Nucleus accumbens (tissue), 56 donors: ENCODE measurements around the gene CFAP410.
A peak's percentile ranks its signal among the peaks of the same experiment; 100 is the strongest.
"Not testable (repeated sequence)": the region's sequence is repeated elsewhere in the genome, so short reads cannot be mapped to it uniquely, and the experiment has no call there.

Experiments
- DNase-seq, 56 donors: peaks; one replicate each; lab custom pipeline; 2025; lab: John Stamatoyannopoulos, UW

Gene CFAP410

DNA sequence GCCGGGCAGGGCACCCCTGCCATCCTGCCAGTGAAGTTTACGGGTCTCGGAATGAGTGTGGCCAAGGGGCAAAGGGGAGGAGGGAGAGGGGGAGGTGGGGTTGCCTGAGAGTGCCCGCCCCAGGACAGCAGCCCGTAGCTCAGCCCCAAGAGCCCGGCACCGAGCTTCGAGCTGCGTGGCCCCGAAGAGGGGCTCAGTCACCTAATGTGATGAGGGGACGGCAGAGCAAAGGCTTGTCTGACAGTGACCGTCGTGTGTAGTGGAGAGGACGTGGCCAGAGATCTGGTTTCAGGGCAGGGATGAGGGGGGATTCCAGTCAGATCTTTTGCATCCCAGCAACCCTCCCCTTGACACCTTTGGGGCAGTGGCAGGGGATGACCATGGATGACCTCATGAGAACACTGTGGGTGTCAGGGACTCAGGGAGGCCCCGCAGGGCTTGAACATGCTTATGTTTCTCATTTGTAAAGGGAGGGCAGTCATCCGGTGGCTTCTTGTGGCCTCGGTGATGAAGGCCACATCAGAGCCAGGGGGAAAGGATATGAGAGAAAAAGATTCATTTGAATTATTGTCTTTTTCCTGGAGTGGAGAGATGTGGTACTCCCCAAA is 13.2 kb upstream of the CFAP410 start:
- DNase-seq, result no peak

DNA sequence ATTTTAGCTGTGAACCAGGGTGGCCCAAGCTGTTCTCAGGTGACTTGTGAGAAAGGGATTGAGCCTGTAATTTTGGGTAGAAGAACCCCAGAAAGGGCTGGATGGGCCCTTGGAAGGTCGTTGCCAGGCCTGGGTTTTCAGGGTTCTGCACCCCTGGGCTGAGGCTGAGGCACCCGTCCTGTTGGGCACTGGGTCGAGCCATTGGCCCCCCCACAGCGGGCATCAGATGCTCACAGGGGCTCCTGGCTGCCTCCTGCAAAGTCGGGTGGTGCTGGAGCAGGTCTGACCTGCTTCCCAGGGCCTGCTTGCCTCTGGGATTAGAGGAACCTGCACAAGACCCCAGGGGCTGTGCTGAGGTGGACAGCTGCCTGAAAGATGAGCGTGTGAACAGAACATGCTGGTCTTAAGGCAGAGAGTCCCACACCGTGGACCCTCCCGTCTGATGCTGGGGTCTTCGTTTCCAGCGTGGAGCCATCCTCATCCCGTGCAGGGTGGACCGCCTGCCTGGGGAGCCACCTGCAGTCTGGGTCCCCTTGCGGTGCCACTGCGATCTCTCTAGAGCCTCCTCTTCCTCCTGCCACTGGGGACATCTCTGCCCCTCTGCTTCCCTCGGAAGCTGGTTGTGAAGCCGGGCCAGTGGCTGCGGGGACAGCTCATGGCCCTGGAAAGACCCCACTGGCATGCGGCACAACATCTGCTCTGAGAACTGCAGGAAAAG is 12.5 kb upstream of the CFAP410 start:
- DNase-seq, result no peak

DNA sequence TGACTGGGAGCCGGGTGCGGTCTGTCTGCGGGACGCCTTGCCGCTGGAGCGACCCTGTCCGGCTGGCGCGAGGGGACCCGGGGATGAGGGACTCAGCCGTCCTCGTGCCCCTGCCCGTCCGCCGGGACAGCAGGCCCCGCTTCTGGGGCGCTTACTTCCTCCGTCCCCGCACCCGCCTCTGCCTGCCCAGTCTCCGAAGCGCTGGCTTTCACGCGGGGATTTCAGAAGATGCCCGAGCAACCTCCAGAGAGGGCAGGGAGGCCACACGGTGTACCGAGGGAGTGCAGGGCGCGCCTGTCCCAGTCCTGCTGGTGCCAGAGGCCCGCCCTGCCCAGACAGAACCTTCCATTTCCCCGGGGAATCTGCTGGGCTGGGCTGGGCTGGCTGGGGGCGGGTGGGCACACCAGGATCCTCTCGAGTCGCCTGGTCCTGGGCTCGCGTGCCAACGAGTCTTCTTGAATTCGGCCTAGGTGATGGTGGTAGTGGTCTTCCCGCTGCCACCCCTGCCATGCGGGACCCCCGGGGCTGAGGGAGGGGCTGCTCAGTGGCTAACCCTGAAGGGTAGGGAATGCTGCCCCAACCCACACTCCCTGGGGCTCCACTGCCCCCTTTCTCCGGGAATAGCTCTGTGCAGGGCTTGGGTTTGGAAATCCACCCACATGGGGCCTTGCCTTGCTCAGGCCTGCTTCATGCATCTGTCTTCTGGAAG is 11.7 kb upstream of the CFAP410 start:
- DNase-seq, result no peak

DNA sequence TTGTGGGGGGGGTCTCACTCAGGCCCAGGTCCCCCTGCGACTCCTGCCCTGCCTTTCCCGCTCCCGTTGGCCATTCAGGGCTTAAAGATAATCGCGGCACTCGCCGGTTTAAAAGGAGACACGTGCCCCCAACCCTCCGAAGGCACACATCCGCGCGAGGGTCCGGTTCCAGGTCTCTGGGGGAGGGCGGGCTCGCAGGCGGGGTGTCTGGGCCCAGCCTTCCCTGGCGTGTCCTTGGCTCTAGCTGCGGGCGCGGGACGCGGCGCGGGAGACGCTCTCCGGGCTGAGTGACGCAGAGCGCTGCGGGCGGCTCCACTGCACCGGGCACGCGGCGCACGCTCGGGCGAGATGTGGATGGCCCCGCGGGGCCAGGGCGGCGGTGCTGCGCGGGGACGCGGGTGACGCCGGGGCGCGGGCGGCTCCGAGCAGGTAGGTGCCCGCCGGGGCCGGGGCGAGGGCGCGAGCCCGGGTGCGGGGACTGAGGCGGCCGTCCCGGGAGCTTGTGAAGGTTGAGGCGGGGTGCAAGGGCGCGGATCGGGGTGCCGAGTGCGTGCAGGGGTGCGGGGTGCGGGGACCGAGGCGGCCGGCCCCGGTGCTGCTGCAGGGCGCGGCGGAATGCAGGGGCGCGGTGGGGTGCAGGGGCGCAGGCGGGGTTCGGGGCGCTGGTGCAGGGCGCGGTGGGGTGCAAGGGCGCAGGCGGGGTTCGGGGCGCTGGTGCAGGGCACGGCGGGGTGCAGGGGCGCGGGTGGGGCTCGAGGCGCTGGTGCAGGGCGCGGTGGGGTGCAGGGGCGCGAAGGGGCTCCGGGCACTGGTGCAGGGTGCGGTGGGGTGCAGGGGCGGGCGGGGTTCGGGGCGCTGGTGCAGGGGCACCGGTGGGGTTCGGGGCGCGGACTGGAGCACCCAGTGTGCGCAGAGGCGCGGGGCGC is 10.9 kb upstream of the CFAP410 start:
- DNase-seq, result peak in 6 of 56 donors; percentile 9 to 62 (median 28)

DNA sequence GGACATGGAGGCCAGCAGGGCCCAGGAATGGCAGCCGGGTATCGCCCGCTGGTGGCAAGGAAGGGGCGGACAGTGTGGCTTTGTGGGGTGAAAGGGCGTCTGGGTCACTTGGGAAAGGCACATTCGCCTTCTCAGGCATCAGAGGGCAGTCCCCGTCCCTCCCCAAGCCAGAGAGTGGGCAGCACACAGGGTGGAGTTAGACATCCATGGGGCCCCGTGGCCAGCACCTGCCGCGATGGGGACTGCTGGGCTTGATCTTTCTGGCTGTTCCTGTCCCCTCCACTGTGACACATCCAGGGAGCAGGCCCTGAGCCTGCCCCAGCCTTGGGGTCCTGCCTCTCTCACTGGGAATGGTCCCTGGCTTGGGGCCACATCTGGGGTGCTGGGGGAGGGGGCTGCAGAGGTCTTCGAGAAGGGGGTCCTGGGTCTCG is 10.2 kb upstream of the CFAP410 start:
- no peak for DNase-seq

DNA sequence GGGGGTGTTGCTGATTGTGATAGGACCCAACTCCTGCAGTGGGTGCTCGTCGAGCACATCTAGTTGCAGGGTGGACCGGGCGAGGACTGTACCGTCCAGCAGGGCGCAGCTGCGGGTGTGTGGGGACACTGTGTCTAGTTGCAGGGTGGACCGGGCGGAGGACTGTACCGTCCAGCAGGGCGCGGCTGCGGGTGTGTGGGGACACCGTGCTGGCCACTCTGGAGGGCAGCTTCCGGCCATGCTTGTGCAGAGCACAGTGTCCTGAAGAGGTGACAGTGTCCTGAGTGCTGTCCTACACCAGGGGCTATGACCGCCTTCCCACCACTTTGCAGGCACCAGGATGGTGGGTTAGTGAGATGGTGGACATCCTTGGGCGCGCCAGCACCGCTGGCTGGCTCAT is 9.7 kb upstream of the CFAP410 start:
- DNase-seq, result no peak

DNA sequence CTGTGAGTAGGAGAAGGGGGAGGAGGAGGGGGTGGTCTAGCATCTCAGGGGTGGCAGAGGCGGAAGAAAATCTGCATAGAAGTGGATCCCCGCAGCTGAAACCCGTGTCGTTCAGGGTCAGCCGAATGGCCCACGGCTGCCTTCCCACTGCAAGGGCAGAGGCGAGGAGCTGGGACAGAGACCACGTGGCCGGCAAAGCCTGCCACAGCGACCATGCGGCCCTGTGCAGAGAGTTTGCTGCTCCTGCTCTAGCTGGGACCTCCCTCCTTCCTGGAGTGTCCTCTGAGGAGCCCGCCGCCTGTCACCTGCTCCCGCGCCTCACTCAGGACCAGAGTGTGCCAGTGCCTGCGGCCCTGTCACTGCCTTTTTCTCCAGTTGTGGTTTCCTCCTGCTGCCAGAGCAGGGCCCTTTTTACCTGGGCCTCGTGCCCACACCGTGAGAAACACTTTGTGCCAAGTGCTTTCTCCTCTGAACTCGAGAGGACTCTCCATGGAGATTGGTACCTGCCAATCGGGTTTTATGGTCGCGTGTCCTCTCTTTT is 8.8 kb upstream of the CFAP410 start:
- DNase-seq, result no peak

DNA sequence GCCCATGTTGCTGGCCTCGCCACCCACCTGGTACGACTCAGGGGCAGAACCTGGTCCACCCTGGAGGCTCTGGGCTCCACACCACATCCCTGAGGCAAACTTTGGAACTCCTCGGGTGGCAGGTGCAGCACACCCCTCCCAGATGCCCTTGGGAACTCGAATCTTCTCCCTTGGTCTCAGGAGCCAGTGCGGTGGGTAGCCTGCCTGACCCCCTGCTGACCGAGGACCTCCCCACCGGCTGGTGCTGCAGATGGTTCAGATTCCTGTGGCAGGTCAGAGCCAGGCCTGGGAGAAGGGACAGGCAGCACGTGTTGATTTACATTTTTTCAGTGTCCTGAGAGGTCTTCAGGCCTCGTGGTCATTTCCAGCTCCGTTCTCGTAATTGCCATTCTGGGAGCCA is 6.3 kb upstream of the CFAP410 start:
- no peak for DNase-seq

DNA sequence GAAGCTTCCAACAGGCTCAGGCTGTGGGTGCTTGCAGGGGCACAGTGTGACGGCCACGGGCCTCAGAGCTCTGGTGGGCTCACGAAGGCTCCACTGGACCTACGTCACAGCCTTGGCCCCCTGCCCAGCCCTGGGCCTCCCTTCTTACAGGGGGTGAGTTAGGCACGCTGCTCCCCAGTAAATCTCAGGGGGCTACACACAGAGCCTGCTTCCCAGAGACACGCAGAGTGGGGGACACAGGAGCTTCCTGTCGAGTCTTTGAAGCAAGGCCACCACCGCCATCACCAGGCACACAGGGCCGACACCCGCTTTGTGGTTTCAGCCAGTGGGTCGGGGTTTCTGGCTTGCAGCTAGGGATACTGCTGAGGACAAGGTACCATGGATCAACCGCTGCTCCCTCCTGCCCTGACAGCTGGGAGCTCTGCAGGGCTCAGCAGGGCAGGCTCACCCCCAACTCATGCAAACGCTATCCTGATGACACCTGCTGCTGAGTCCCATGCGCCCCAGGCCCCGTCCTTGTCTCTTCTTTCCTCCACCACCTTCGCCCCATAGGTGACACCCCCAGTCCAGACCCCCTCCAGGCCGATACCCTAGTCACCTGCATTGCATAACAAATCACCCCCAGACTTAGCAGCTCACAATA is 5.5 kb upstream of the CFAP410 start:
- DNase-seq, result no peak

DNA sequence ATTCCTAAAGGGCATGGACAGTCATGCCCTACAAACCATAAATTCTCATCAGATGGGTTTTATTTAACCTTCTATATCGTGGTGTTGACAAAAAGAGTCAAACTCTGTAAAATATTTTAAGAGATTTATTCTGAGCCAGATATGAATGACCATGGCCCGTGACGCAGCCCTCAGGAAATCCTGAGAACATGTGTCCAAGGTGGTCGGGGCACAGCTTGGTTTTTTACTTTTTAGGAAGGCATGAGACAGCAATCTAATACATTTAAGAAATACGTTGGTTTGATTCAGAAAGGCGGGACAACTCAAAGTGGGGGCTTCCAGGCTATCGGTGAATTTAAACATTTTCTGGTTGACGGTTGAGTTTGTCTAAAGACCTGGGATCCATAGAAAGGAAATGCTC is 3.8 kb upstream of the CFAP410 start:
- not testable (repeated sequence) for DNase-seq

DNA sequence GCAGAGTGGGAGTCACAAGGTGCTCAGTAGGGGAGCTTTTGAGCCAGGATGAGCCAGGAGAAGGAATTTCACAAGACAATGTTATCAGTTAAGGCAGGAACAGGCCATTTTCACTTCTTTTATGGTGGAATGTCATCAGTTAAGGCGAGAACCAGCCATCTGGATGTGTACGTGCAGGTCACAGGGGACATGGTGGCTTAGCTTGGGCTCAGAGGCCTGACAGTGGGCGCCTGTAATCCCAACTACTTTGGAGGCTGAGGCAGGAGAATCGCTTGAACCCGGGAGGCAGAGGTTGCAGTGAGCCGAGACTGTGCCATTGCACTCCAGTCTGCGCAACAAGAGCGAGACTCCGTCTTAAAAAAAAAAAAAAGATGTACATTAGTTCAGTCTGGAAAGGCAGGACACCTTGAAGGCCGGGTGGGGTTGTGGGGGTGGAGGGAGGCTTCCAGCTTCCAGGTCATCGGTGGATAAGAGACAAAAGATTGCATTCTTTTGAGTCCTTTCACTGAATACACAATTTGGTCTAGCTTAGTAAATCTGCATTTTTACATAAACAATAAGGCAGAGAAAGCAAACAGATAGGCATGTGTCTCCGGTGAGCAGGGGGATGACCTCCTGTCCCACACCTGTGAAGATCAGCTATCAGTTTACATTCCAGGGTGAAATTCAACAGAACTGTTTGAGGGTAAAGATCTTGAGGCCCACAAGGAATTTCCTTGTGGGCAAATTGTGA is 2.7 kb upstream of the CFAP410 start:
- not testable (repeated sequence) for DNase-seq

DNA sequence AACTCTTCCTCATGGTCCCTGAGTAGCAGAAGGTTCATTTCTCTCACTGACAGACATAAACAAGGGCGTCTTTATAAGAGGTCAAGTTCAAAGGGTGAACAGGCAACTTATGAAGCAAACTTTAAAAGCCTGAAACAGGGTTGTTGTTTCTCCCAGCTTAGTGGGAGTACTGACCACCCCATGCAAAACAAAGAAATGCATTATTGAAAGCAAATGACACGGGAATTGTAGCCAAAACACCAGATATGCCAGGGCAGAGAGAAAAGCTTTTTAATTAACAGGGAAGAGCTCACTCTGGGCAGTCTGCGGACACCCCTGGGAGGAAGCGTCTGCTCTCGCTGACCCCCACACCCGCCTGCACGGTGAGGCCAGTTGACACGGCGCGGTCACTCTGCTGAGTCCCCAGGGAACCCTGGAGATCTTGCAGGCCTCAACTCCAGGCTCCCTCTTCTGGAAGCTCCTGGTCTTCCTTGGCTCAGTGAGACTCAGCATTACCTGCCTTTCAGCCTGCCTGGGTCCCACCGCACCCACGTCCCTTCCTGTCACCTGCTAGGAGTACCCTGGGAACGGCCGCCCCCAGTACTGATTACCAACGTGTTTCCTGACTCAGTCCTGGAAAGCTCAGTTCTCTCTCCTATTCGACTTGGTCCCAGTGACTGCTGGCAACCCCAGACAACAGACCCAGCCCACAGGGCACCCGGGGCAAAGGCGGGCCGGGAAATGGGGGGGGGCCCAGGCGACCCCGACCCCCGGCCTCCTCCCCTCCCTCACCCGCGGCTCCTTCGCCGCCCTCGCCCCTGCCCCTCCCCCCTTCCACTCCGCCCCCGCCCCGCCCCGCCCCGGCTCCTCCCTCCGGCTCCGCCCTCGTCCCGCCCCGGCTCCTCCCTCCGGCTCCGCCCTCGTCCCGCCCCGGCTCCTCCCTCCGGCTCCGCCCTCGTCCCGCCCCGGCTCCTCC is 972 bp downstream of the CFAP410 start:
- DNase-seq, result peak in 54 of 56 donors; percentile 22 to 89 (median 70)

DNA sequence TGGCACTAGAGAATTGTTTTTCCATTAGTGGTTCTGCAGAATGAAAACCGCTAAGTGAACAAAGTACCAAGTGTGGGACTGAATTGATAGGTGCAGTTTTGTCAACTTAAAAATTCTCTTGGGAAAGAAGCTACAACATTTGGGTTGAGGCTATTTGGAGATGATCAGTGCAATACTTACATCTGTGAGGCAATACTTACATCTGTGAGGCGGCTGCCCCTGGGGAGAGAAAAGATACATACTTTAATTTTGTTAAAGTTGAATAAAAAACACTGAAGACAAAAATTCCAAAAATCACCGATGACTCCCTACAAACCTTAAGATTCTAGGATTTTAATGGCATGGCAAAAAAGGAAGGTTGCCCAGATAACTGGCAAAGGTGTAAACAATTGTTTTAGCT is 1.7 kb downstream of the CFAP410 start:
- DNase-seq, result no peak

DNA sequence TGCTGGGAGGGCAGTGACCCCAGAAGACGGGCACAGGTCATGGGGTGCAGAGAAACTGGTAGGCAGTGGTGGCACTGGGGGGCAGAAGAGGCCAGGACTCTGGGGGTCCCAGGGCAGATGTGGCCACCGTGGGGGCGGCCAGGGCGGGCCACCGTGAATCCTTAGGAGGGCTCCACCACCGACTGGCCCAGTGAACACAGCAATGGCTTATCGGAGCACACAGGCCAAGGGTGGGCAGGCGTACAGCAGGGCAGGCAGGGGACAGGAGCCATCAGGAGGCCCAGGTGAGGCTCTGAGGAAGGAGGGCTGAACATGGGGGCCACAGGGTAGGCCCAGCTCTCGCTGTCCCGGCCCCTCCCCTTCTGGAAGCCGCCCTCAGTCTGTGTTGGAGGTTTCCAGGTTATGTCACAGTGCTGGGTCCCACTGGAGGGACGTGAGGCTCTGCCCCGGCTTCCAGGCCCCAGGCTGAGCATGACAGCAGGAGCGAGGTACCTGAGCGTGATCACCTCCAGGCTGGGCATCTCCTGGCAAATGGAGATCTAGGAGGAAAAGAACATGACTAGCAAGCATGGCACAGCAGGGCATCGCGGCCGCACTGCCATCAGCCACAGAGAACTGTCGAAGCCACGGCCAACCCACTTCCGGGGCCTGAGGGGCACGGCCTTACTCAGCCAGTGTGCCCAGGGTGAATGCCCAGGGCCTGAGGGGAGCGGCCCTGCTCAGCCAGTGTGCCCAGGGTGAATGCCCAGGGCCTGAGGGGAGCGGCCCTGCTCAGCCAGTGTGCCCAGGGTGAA is 3.7 kb downstream of the CFAP410 start:
- no peak for DNase-seq

DNA sequence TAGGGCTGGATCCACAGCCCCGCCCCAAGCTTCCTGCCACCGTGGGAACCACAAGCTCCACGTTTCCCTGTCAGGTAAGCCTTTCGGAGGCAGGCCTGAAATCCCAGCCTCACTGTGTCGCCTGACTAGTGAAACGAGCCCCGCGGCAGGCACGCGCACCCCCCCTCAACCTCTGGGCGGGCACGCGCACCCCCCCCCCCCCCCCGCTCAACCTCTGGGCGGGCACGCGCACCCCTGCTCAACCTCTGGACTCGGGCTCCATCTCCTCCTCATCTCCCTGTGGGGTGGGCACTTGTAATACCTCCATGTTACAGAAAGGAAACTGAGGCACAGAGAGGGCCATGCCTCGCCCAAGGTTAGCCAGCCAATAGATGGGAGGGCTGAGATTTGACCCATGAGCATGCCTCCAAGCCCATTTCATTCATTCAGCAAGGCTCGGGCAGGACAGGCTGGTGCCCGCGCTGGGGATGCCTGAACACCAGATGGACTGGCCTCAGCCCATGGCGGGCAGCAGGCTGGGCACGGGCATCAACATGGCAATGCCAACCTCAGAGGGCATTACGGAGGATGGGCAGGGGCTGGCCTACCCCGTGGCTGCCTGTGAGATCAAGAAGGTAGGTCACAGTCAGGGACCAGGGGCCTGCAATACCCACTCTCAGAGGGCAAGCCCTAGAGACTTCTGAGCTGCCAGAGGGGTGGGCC is 4.7 kb downstream of the CFAP410 start:
- DNase-seq, result no peak

DNA sequence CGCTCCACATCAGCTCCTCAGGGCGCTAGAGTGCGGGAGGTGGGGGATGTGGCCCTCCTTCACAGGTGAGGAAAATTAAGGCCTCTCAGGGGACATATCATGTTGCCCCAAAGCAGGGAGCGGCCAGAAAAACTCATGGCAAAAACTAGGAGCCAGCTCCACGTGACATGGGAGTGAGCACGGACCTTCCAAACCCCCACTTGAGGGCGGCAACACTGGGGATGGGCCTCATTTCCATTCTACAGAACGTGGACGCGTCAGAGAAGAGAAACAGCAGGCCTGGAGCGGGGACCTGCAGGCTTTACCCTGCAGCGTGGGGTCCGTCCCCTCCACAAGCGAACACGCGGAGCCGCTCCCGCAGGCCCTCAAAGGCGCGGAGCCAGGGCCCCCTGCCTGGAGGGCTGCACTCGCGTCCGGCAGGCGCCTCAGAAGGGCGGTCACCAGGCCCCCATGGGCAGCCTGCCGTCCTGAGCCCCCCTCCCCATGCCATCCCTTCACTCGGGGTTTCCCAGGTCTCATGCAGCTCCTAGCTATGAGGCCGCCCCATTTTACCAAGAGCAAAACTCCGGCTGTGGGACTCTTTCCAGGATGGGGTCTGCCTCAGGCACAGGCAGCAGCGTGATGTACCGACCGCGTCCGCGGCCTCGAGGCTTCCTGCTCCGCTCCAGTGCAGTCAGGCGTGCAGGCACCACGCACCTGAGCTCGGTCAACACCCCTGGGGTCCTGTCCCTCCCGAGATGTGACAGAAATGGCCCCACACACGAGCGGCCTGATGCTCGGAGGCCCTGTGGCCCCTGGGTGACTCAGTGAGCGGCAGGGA is 5.5 kb downstream of the CFAP410 start:
- DNase-seq, result no peak
